GM21723 (cell line): ENCODE data around the gene LHFPL6.

Experiments
- ATAC-seq: cut with Tn5 transposase; IDR thresholded peaks from one replicate; pipeline ENCODE4 v1.9.1; 2021; ENCODE audit warnings: mild to moderate bottlenecking, moderate library complexity; ENCODE audit not compliant: unreplicated experiment

The LHFPL6 gene

GRCh38 chr13:39474600-39474999, 128.4 kb downstream of the LHFPL6 start:
- no peak for ATAC-seq

DNA sequence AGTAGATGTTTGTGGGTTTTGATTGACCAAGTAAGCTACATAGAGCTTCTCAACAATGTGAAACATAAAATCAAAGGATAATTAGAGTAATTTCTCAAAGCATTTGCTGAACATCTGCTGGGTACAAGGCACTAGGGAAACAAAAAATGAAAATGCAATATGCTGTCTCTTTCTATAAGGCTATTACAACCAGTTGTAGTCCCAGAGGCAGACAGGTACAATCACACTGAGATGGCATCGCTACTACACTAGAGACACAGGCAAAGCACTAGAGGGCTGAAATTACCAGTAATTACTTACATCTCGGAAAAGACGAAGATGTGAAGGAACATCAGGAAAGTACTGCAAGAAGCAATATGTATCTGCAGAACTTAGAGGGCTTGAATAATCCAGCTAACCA, 133.3 kb downstream of the LHFPL6 start:
- no peak for ATAC-seq

DNA sequence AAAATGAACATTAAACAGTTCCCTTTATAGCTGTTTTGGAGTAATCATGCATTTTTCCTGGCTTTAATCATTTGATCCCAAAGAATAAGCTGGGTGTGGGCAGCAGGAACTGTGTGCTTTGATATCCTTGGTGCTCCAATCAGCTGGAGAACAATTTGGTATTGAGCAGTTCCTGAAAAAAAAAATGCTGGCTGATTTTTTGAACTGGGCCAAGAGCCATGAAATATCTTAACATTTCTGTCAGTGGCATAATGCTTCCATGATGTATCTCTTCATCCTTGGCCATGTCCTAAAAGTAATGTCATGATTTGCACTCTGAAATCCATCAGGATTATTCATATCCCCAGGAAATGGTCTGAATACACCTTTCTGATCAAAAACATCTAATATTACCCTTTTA, 134.7 kb downstream of the LHFPL6 start:
- ATAC-seq = no peak

GRCh38 chr13:39463611-39464010, 139.4 kb downstream of the LHFPL6 start:
- no peak for ATAC-seq

DNA sequence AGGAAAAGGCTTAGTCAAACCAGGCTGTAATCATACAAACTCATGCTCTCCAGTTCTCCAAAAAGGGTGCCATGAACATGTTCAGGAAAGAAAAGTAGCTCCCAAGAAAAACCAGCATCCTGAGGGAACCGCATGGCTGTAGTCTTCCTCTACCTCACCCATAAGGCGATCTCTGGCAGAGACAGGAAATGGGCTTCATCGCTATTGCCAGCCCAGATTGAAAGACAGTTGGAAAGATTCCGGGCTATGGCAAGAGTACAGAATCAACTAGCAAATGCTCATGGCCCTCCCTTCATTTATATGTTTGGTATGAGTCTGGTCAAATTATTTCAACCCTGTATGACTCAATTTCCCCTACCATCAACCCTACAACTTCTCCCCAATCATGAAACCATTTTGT, 140.1 kb downstream of the LHFPL6 start:
- no peak for ATAC-seq

DNA sequence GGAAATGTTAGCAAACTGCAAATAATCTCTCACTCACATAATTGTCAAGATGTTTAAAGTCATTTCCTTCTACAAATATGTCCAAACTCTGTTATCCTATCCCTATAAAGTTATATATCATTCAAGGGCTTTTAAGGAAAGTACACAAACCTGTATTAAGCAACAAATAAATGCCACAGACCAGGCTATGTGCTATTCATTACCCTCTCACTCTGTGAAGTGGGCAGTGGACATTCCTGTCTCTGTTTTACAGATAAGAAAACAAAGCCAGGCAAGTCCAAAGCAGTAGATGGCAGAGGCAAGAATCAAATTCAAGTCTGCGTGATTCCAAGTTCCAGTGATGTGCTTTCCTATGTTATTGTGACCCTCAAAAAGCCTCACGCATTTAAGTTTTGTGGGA, 140.6 kb downstream of the LHFPL6 start:
- ATAC-seq = no peak

DNA sequence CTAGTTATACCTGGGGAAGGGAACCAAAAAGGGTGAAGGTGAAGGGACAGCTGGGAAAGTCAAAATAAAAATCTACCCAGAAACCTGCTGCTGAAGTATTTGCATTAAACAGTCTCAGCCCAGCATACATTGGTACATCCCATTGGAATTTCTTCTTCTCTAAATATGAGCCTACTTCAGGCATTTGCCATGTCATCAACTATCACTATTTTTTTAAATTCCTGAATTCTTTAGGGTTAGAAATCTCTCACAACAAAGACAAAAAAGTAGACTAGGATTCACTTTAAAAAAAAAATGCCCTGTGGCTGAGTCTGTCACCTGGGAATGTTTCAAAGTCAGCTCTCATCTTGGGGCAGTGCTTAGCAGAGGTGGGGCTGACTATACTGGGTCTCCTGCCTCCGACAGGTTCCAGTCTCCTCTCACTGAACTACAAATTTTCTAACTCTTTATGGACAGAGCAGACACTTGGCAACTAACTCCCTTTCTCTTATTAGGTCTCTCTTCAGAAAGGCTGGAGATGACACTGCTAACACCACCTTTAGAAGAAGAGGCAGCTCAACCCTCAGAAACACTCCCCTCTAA, 141.2 kb downstream of the LHFPL6 start:
- ATAC-seq = no peak

- no peak for ATAC-seq
Observed at GRCh38 chr13:39457274-39457673, 145.7 kb downstream of the LHFPL6 start.

DNA sequence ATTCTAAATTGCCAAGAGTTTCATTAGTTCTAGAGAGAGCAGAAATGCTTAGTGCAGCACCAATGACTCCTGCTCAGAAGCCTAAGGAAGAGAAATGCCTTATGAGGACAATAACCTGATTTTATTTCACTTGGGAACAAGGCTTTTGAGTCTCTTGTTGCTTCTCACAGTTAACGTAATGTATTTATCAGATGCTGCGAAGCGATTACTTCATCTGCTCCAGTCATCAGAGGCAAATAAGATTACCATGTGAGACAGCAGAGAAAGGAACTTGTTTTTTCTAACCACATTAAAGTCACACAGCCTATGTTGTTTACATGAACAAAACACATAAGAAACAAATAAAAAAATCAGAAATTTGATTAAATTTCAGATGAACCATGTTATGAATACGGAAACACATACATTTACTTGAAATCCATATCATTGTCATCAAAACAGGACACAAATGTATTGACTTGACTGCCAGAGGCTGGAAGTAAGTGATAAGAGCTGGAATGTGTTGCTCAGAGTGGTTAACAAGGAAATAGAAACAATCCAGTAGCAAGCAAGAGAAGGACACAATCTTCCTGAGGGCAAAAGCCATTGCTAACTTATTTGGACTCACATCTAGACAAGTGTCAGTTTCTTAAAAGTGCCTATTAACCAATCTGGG, 147.3 kb downstream of the LHFPL6 start:
- no peak for ATAC-seq

- no peak for ATAC-seq
Observed at GRCh38 chr13:39452834-39453233, 150.2 kb downstream of the LHFPL6 start.

DNA sequence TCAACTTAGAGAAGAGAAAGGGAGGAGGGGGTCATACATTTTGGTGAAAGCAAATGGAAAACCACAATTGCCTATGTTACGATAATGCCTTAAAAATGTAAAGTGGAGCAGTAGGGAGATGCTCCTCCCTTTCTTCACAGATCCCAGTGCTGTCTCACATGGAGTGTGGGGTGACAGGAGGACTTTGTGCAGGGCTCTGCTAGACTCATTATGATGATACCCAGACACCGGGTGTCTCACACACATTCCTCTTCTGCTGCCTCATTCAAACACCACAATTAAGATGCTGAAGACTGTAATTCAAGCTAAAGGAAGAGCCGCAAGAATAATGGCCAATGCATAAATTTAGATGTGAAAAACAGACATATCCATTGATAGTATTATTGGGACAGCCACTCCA, 150.6 kb downstream of the LHFPL6 start:
- ATAC-seq = no peak

DNA sequence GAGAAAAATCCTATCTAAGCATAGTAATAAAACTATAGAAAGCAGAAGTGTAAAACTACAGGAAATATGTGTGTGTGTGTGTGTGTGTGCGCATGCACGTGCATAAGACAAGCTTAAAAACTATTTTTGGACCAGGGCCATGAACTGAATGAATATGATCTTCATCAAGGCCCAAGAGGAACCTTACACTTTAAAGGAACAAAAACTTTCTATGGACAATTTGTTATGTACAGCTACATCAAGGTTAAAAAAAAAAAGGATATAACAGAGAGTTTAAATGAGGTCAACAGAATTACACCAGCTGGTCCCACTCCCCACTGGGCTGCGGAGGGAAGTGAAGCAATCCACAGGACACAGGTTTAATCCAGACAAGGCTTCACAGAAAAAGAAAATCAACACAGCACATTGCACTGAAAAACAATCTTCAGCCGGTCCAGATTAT, 151.1 kb downstream of the LHFPL6 start:
- ATAC-seq = no peak

DNA sequence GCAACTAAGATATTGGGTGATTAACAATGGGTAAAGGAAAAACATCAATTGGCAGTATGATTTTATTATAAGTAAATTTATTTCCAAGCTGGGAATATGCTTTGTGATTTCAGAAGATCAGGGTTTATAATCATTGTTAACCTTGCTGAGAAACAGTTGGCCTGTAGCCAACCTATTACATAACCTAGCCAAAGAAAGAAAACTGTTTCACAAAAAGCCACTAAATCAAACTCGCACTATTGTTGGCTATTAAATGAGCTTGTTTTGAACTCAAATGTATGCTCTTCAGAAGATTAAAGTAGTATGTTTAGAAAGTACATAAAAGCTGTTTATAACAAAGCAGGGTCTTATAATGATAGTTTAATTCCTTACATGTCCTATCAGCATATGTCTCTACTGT, 151.7 kb downstream of the LHFPL6 start:
- ATAC-seq = no peak

DNA sequence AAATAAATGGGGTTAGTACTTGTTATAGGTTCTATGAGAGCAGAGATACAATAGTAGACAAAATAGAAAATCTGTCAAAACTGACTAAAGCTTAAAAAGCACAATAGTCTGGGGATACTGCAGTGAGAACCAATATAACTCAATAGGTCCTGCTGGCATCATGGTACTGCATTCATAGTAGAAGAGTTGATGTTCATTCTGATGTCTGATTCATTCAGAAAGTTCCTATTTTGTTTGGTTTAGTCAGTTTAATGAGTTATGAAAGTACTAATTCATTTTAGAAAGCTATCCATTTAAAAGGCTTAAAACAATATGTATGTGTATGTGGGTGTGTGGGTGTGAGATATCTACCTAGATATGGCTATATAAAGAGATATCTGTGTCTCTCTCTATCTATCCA, 152.8 kb downstream of the LHFPL6 start:
- ATAC-seq = no peak

GRCh38 chr13:39448834-39449233, 154.2 kb downstream of the LHFPL6 start:
- ATAC-seq = no peak

DNA sequence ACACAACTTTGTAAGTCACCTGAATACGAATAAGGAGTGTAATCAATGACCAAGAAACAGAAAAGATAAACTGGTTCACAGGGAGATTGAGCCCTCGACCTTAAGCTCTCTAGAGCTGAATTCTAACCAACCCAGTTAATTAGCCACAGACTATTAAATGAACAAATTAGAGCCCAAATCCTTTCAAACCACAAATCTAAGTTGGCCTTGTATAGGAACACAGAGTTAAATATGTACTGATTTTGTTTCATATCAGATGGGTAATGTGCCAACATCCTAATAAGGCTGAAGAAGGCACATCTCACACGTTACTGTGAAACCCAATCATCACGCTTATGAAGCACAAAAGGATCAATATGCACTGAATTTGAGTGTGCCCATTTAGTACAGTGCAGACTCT, 156.1 kb downstream of the LHFPL6 start:
- no peak for ATAC-seq

DNA sequence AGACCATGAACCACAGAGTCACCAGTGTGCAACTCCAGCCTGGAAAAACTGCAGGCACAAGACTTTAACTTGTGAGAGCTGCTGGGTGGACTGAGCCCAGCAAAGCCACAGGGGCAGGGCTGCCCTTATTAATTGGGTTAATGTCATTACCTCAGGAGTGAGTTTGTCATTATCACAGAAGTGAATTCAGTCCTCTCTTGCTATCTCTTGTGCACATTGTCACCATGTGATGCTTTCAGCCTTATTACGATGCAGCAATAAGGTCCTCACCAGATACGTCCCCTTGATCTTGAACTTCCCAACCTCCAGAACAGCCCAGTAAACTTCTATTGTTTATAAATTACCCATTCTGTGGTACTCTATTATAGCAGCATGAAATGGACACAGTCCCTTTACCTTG, 158.1 kb downstream of the LHFPL6 start:
- no peak for ATAC-seq

DNA sequence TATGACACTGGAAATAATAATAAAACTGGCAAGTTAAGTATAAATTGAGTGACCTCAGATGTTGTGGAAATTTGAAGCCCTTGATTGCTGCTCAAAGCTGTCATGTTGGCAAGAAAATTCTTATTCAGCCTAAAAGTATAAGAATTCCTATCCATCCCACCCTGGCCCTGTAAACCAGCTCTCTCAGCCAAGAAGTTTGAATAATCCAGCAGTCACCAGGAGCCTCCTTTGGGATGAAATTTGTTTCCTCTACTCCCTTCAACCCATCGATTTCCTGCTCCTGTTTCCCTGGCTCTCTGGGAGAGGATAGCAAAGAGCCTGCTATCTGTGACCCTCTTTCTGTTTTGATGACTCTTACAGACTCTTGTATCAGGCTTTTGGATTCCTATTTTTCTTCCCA, 169.3 kb downstream of the LHFPL6 start:
- ATAC-seq = no peak

DNA sequence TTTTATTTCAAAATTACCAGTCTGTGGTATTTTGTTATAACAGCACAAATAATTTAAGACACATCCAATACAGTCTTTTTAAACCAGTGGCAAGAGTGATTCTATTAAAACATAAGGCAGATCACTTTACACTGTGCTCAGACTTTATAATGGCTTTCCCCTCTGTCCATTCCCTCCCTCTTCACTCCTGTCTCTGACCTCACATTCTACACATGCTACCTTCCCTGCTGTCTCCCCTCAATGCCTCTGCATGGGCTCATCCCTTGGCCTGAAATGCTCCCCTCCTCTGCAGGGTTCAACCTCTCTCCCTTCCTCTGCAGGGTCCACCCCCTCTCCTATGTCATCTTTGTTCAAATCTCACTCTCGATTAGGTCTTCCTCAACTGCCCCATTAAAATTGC, 170.8 kb downstream of the LHFPL6 start:
- ATAC-seq = no peak

DNA sequence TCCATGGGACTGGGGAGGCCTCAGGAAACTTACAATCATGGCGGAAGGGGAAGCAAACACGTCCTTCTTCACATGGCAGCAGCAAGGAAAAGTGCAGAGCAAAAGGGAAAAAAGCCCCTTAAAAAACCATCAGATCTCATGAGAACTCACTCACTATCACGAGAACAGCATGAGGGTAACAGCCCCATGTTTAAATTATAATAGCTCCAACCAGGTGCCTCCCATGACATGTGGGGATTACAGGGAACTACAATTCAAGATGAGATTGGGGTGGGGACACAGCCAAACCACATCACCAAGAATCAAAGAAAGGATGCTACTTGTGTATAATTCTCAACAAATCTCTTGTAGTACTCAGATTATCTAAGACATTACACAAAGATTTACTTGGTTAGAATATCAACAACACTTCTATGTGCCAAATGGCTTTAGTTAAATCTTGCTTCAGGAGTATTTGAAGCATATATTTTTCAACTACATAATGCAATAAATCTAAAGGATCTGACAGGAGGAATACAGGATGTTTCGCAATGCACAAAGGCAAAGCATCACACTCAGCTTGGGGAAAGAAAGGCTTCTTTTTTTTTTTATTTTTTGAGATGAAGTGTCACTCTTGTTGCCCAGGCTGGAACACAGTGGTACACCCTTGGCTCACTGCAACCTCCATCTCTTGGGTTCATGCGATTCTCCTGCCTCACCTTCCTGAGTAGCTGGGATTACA, 180.0 kb downstream of the LHFPL6 start:
- ATAC-seq = no peak

DNA sequence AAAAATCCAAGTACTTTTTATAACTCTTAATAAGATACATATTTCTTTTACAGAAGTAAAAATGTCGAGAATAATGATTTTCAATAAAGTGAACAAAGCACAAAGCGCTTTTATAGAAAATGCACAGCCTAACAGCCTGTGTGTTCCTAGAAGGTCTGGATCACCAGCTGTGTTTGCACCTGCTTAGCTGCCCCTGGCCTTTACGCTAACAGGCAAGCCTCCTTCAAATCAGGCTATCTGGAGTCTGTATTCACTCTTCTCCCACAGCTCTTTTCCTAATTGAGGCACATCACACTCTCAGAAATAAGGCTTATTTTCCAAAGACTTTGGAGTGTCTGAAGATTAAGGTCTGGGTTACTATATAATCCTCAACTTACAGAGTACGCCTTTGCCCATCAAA, 183.1 kb downstream of the LHFPL6 start:
- ATAC-seq = no peak

- ATAC-seq = no peak
Observed at GRCh38 chr13:39419068-39419467, 183.9 kb downstream of the LHFPL6 start.
